Stimulated activated CD8-positive, alpha-beta memory T cell treated with anti-CD3 and anti-CD28 coated beads, Interleukin-15, amount 100 ng/mL, for 24 hours (primary cell): ENCODE results near the gene GIT1.

Experiments
- DNase-seq: peaks from one replicate; pipeline ENCODE4 v3.0.0-alpha.2; 2020; ENCODE audit warnings: low read depth

GIT1 gene

GRCh38 chr17:29615492-29616299, 26.2 kb upstream of the GIT1 start:
- DNase-seq: peak; percentile 62

DNA sequence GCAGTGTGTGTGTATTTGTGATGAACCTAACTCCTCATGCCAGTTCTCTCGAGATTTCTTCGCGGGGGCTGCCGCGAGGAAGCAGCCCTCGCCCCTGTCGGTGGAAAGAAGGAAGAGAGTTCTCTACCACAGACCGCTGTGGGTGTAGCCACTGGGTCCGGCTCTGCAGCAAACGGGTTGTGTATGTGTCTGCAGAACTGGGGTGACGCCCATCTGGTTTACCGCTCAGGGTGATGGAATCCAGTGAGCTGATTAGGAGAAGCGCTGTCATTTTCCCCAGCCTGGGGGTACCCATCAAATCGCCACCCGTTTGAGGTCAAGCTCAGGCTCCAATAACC, 25.6 kb upstream of the GIT1 start:
- no peak for DNase-seq

DNA sequence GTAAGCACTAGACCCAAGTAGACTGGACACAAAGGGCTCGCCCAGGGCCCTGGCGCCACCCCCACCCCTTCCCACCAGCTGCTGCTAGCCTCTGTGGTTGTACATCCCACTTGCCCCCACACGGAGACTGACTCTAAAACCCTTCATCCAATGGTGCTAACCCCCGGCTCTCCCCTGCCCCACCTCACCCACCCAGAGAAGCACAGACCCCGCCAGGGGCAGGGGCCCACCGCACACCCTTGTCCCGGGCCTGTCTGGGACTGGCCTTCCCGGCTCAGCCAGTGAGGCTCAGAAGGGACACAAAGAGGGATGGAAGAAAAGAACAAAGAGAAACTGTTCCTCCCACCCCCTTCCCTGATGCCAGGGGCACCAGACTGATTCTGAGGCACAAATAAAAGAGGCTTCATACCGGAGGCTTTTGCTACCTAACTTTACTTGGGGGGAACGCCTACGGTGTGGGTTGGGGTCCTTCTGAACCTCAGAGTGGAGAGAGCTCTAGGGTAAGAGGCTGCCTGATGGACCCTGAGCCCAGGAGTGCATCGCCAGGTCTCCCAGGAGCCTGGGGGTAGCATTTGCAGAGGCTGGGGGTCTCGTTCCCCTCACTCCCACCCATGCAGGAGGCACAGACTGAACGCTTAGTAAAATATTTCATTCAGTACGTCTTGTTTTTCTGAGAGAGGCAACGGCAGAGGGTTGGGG, 25.1 kb upstream of the GIT1 start:
- DNase-seq: no peak

- no peak for DNase-seq
Measured at GRCh38 chr17:29613856-29614255, 24.4 kb upstream of the GIT1 start.

DNA sequence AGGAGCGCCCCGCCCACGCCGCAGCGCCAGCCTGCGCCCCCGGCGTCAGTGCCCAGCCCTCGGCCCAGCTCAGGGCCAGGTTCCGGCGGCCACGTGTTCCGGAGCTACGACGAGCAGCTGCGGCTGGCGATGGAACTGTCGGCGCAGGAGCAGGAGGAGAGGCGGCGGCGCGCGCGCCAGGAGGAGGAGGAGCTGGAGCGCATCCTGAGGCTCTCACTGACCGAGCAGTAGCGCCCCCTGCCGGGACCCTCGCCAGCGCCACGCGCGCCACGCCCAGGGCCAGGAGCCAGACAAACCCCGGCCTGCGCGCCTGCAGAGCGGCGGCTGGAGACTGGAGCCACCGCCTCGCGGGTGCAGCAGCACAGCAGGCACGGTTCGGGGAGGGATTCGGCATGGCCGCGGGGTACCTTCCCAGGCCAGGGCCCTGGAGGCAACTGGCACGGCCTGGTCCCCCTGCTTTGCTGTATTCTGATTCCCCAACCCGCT, 23.9 kb upstream of the GIT1 start:
- DNase-seq: peak; percentile 97

DNA sequence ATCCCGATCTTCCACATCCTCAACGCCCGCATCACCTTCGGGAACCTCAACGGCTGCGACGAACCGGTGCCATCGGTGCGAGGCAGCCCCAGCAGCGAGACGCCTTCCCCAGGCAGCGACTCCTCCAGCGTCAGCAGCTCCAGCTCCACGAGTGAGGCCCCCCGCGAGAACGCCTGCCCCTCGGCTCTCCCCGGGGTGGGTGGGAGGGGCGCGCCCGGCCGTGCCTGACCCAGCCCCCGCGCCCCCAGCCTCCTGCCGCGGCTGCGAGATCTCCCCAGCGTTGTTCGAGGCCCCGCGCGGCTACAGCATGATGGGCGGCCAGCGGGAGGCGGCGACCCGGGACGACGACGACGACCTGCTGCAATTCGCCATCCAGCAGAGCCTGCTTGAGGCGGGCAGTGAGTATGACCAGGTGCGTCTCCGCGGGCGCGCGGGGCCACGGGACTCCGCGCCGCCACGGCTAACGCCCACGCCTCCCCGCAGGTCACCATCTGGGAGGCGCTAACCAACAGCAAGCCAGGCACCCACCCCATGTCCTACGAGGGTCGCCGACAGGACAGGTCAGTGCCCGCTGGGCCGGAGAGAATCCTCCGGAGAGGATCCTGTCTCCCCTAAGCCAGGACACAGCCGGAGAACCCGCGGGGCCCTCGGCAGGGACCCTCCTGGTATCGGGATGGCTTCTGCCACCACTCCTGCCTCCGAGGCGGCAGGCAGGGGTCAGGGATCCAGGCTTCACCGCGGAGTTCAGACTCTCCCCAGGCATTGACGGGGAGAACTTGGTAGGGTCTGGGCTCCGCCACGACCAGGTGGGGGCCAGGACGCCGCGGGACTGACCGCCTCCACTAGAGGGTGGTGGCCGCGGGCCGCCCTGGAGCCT, 23.2 kb upstream of the GIT1 start:
- no peak for DNase-seq

- no peak for DNase-seq
Measured at GRCh38 chr17:29612094-29612403, 22.6 kb upstream of the GIT1 start.

DNA sequence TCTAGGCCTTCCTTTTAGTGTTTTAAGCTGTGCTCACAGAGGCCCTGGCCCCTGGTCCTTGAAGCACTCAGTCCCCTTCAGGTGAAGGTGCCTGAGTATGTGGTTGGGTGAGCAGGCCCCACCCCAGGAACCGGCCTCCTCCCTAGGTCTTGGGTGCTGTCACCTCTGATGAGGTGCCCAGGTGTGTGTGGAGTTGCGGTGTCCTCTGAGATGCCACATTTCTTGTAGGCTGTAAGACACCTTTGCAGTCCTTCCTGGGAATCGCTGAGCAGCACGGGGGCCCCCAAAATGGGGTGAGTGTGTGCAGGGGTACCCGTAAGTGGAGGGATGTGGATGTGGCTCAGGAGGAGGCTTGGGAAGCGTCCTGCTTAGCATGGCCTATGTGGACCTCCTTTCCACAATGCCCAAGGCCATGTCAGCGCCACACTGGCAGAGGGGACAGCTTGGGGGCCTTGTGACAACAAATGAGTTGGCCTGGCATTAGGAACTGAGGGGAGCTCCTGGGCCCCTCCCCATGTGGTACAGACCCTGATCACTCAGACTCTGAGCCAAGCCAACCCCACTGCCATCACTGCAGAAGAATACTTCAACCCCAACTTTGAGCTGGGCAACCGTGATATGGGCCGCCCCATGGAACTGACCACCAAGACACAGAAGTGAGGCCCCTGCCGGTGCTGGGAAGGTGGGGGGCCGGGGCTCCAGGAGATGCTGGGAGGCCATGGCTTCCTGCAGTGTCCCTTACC, 22.1 kb upstream of the GIT1 start:
- DNase-seq: no peak

DNA sequence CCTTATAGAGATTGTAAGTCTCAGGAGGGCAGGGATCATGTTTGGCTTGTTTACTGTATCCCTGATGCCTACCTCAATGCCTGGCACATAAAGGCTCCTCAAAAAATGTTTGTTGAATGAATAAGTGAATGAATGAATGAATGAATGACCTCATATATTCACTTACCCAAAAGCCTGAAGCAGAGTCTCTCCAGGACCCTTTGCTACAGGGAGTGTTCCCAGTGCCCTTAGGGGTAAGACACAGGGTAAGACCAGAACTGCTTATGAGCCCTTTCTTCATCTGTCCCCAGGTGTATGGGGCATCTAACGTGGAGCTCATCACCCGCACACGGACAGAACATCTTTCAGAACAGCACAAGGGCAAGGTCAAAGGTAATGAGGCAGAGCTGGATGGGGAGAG, 20.9 kb upstream of the GIT1 start:
- DNase-seq: no peak

- no peak for DNase-seq
Measured at GRCh38 chr17:29608986-29609385, 19.5 kb upstream of the GIT1 start.

DNA sequence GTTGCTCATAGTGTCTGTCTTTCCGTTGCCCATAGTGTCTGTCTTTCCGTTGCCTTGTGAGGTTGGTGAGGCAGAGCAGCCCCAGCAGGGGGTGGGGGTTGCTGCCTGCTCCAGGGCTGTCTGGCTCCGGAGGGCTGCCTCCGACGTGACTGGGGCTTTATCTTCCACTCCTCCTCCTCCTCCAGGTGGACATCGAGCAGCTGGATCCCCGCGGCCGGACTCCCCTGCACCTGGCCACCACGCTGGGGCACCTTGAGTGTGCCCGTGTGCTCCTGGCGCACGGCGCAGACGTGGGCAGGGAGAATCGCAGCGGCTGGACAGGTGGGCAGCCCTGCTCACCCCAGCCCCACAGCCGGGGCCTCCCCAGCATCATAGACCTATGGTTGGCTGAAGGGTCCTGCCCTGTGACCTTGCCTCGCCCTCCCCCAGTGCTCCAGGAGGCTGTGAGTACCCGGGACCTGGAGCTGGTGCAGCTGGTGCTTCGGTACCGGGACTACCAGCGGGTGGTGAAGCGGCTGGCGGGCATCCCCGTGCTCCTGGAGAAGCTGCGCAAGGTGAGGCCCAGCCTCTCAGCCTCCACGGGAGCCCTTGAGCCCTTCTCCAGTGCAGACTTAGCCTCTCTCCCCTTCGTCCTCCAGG, 18.2 kb upstream of the GIT1 start:
- no peak for DNase-seq

- no peak for DNase-seq
Measured at GRCh38 chr17:29603109-29603674, 13.7 kb upstream of the GIT1 start.

GRCh38 chr17:29597361-29598172, 8.1 kb upstream of the GIT1 start:
- DNase-seq: no peak

DNA sequence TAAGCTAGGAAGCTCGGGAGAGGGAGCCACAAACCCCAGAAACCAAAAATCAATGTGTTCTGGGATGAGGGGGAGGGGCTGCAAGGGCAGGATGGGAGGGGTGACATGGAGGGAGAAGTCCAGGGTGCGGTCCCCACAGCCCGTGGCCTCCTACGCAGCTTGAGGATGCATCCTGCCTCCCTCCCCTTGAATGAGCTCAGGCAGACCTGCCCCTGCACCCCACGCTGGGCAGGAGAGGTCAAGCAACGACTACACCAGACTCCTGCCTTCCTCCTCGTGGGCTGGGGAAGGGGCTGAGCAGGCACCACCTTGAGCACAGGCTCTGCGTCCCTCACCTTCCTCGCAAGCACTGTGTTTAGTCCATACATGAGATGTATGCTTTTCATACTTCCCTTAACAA, 7.4 kb upstream of the GIT1 start:
- DNase-seq: no peak

GRCh38 chr17:29595943-29596774, 6.7 kb upstream of the GIT1 start:
- DNase-seq: no peak

DNA sequence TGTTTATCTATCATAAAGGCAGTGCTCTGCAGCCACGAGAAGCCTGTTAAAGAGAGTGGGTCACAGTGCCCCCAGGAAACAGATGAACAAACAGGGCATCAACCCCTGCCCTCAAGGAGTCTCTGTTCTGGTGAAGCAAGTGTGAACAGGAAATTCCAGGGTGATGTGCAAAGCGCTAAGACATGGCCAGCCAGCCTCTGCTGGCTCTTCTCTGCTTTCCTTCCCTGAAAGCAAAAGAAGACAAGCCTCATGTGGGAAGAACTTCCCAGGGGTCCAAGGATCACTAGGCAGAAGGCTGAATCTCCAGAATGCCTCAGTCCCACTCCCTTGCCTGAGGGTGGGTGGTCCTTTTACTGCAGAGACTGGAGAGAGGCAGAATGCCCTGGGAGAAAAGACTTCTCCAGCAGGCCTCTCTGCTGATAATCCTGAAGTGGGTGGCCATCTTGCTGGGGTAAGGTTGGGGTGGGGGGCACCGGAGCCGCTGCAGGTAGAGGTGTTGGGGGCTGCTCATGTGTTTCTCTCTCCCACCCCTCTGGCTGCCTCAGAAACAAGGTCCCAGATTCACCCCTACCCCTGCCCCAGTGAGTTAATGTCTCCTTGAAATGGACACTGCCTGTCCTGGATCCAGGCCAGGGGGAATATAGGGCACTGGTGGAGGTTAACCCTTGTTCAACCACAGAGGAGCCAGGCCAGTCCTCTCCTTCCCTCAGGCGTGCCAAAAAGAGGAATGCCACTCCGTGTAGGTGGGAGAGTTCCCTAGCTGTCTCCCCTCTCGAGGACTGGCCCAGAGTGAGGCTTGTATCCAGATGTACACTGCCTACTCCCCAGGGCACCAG, 5.9 kb upstream of the GIT1 start:
- no peak for DNase-seq

- no peak for DNase-seq
Measured at GRCh38 chr17:29594519-29595090, 5.2 kb upstream of the GIT1 start.
